GM21723 (cell line): ENCODE measurements around the gene KAT5.
"Not testable (repeated sequence)": the region's sequence is repeated elsewhere in the genome, so short reads cannot be mapped to it uniquely, and the experiment has no call there.

ENCODE experiments used
- ATAC-seq: cut with Tn5 transposase; IDR thresholded peaks from one replicate; pipeline ENCODE4 v1.9.1; 2021; ENCODE audit warnings: mild to moderate bottlenecking, moderate library complexity; ENCODE audit not compliant: unreplicated experiment

Gene KAT5

GRCh38 chr11:65711785-65712632, at the start of gene KAT5:
TSS of gene KAT5 (plus strand) at chr11:65712252. CDS start at chr11:65712268, 16 bp downstream.
- ATAC-seq = peak; percentile 77

GRCh38 chr11:65662799-65663638, 49.0 kb upstream of the KAT5 start, which contains the start of gene RELA:
TSS of gene RELA (minus strand) at chr11:65662916. CDS start at chr11:65662832, 84 bp downstream.
- ATAC-seq = peak; percentile 72

GRCh38 chr11:65663639-65664200, 48.3 kb upstream of the KAT5 start:
- ATAC-seq = peak; percentile 35

- no peak for ATAC-seq
Measured at GRCh38 chr11:65672180-65672860, 39.7 kb upstream of the KAT5 start.

- no peak for ATAC-seq
Measured at GRCh38 chr11:65672982-65673381, 39.1 kb upstream of the KAT5 start.

- no peak for ATAC-seq
Measured at GRCh38 chr11:65680192-65680743, 31.8 kb upstream of the KAT5 start.

GRCh38 chr11:65683480-65683879, 28.6 kb upstream of the KAT5 start:
- not testable (repeated sequence) for ATAC-seq

GRCh38 chr11:65685981-65686380, 26.1 kb upstream of the KAT5 start:
- ATAC-seq = no peak

GRCh38 chr11:65691847-65692246, 20.2 kb upstream of the KAT5 start:
- ATAC-seq = not testable (repeated sequence)

GRCh38 chr11:65692367-65692766, 19.7 kb upstream of the KAT5 start:
- ATAC-seq = no peak

- no peak for ATAC-seq
Measured at GRCh38 chr11:65695459-65696241, 16.4 kb upstream of the KAT5 start.

GRCh38 chr11:65696802-65697552, 15.1 kb upstream of the KAT5 start:
- ATAC-seq = no peak

- no peak for ATAC-seq
Measured at GRCh38 chr11:65698205-65698604, 13.8 kb upstream of the KAT5 start.

- ATAC-seq = no peak
Measured at GRCh38 chr11:65699306-65699705, 12.7 kb upstream of the KAT5 start.

GRCh38 chr11:65700399-65700798, 11.7 kb upstream of the KAT5 start:
- no peak for ATAC-seq

GRCh38 chr11:65701686-65702085, 10.4 kb upstream of the KAT5 start:
- ATAC-seq = no peak

- ATAC-seq = no peak
Measured at GRCh38 chr11:65703846-65704245, 8.2 kb upstream of the KAT5 start.

- not testable (repeated sequence) for ATAC-seq
Measured at GRCh38 chr11:65706303-65706763, 5.7 kb upstream of the KAT5 start.

GRCh38 chr11:65707002-65707401, 5.0 kb upstream of the KAT5 start:
- ATAC-seq = not testable (repeated sequence)
